H1 (cell line): ENCODE data around the gene NPBWR2. TPM values are rescaled to one million over a fixed set of nuclear protein-coding genes. Genes with fewer than 3 reads are reported as not detected.

Source experiments
- CHD2 ChIP-seq: IDR thresholded peaks from 2 replicates; pipeline ENCODE4 v1.6.1; 2012; ENCODE audit warnings: low read length, improper control_type of control experiment
- CHD7 ChIP-seq: fragments of 300-600 bp; sonication (generic); IDR thresholded peaks from 2 replicates; pipeline ENCODE4 v1.7.1; 2012; ENCODE audit warnings: low read length, moderate library complexity, mild to moderate bottlenecking, inconsistent platforms; ENCODE audit not compliant: insufficient replicate concordance
- HDAC2 ChIP-seq, 2 experiments: fragments of 300-600 bp in 1 of 2; sonication (generic) in 1 of 2; IDR thresholded peaks; 2 replicates each; pipeline ENCODE4 v1.6.1; 2011 to 2012; ENCODE audit warnings: low read depth in 2 of 2, low read length in 2 of 2, mild to moderate bottlenecking in 2 of 2, moderate library complexity in 2 of 2, borderline replicate concordance in 1 of 2, inconsistent platforms in 1 of 2
- JUN ChIP-seq: IDR thresholded peaks from 2 replicates; pipeline ENCODE4 v1.6.1; 2011; ENCODE audit warnings: low read depth, mild to moderate bottlenecking, improper control_type of control experiment, low read length
- RNF2 ChIP-seq: fragments of 200-900, 300-1000 bp; sonication (generic); IDR thresholded peaks from 2 replicates; pipeline ENCODE4 v1.7.1; 2016; ENCODE audit warnings: borderline replicate concordance, low read depth, mild to moderate bottlenecking, antibody characterized with exemption, low read length; ENCODE audit not compliant: poor library complexity, severe bottlenecking; ENCODE audit errors: missing control alignments
- TAF1 ChIP-seq: IDR thresholded peaks from 2 replicates; pipeline ENCODE4 v1.6.1; 2011; ENCODE audit warnings: mild to moderate bottlenecking, low read depth, low read length
- TBP ChIP-seq: IDR thresholded peaks from 2 replicates; pipeline ENCODE4 v1.6.1; 2011; ENCODE audit warnings: low read depth, low read length, improper control_type of control experiment
- USF2 ChIP-seq: IDR thresholded peaks from 2 replicates; pipeline ENCODE4 v1.6.1; 2011; ENCODE audit warnings: low read length, improper control_type of control experiment
- polyA plus RNA-seq, 7 experiments: library from polyadenylated mRNA; depleted of rRNA in 3 of 7; stranded (reverse) in 5 of 7; unstranded in 2 of 7; fragments of >200 nt in 5 of 7; fragments of 200-250 nt in 2 of 7; gene quantifications; 1 replicate in 5 of 7; 2 replicates in 1 of 7; 4 replicates in 1 of 7; pipeline versions ENCODE4 v1.2.1 to v1.2.3, GENCODE V29; 2011 to 2013; ENCODE audit warnings: missing spikeins in 2 of 7, mixed read lengths in 2 of 7
- total RNA-seq: library from RNA; stranded (reverse); fragmentation: NEBNext Ultra II Directional; extraction: Animal tissue kit (Norgen Biotek cat#: 25700); gene quantifications from 2 replicates; pipeline ENCODE4 v1.2.1, GENCODE V29; 2021

NPBWR2 gene
- total and polyA plus RNA-seq, 2 of the 8 experiments (the other 6 are each of a cell fraction or from before 2014, with no cell fraction given), result not detected

- TF ChIP-seq CHD7 (no peak), HDAC2 (IDR thresholded peaks at IDR 0.05; ENCODE audit: borderline replicate concordance in 1 of 2, low read depth in 2 of 2, low read length in 2 of 2) (no peak), RNF2 (no peak), CHD2 (no peak), JUN (no peak), USF2 (no peak), TAF1 (no peak), TBP (no peak)
These were observed 9.4 kb upstream of the NPBWR2 start (continued) for GRCh38 chr20:64116541-64117431.
